ENCODE results near the gene PLEKHO1. TPM values are rescaled to one million over a fixed set of nuclear protein-coding genes. Genes with fewer than 3 reads are reported as not detected.

The PLEKHO1 gene
- total and polyA plus RNA-seq, 2 of the 4 experiments (the other 2 are of a cell fraction) = 51.4 to 56.0 TPM

DNA sequence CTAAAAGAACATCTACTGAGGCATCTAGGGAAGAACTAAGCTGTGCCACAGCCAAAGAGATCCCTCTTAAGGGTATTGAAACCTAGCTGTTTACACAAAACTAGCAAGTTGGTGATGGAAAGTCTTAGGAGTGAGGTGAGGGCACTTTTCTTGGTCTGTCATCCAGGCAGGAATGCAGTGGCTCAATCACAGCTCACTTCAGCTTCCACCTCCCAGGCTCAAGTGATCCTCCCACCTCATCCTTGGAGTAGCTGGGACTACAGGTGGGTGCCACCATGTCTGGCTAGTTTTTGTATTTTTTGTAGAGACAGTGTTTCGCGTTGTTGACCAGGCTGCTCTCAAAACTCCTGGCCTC is 2.4 kb downstream of the PLEKHO1 start:
- Histone ChIP-seq H4K5ac (ENCODE audit: low read depth, low read length) (peak overlapping the region; percentile 71), H4K8ac (ENCODE audit: low read depth in 2 of 2, low read length in 2 of 2) (peak overlapping the region; percentile 86 to 91; a peak in 3 of 4 replicates), H2BK5ac (ENCODE audit: low read depth, low read length, poor library complexity, severe bottlenecking) (peak overlapping the region; percentile 88), H3K4me2 (ENCODE audit: low read depth, low read length) (peak overlapping the region; percentile 97), H3K27me3 (ENCODE audit: control insufficient read depth, insufficient read depth, low read length) (no peaks in the 10 kb centered on the region), H3K14ac (replicated peaks; ENCODE audit: low read depth, low read length) (peak overlapping the region; percentile 98), H2BK20ac (ENCODE audit: low read depth, low read length) (peak overlapping the region; percentile 49; the same call in 1 of the 2 replicates), H3K36me3 (ENCODE audit: control insufficient read depth, insufficient read depth, low read length) (peaks cover 49% of the 10 kb centered on the region), H2AK9ac (replicated peaks; ENCODE audit: low read depth, low read length, poor library complexity) (peak overlapping the region; percentile 33), H3K27ac (ENCODE audit: insufficient read depth, low read length) (peak overlapping the region; percentile 98), H3K79me1 (ENCODE audit: low read depth in 1 of 2, low read length in 2 of 2) (peaks cover 38 to 76% of the 10 kb centered on the region in 2 experiments), H3K9me3 (ENCODE audit: control insufficient read depth, insufficient read depth, low read length) (no peaks in the 10 kb centered on the region), H3K23ac (ENCODE audit: low read depth, low read length) (peak overlapping the region; percentile 100; the same call in 1 of the 2 replicates), H4K91ac (ENCODE audit: insufficient read depth, low read depth, low read length) (peak overlapping the region; percentile 89), H2BK15ac (ENCODE audit: low read depth, low read length) (peak overlapping the region; percentile 80; the same call in 2 of the 3 replicates), H3K56ac (ENCODE audit: extremely low read depth, insufficient read depth, low read length) (peak overlapping the region; percentile 99; the same call in 1 of the 2 replicates), H3K9me1 (ENCODE audit: insufficient read depth, low read length) (peaks cover 25% of the 10 kb centered on the region), H2BK120ac (ENCODE audit: low read depth, low read length) (peak overlapping the region; percentile 53), H4K20me1 (ENCODE audit: insufficient read depth, low read length) (peaks cover 36% of the 10 kb centered on the region), H3K4ac (ENCODE audit: low read depth, low read length) (peak overlapping the region; percentile 99), H2AFZ (replicated peaks; ENCODE audit: low read length, poor library complexity) (no peak overlapping the region), H3K4me3 (ENCODE audit: insufficient read depth, low read depth, low read length) (peak overlapping the region; percentile 97), H2AK5ac (ENCODE audit: low read depth, low read length) (peak overlapping the region; percentile 95), H3K9ac (ENCODE audit: low read depth, low read length) (peak overlapping the region; percentile 99), H3K18ac (ENCODE audit: low read depth, low read length) (peak overlapping the region; percentile 49), H3K4me1 (ENCODE audit: control insufficient read depth, insufficient read depth, low read length) (peaks cover 31% of the 10 kb centered on the region)
- no peak for ATAC-seq (ENCODE audit: low read depth)
- intact Hi-C loops (cut with micrococcal nuclease) = no loop called here
- ChIA-PET POLR2A (ENCODE audit: unreplicated experiment) (interaction anchor here (0.8 to 1.8 kb wide), 4 partner anchors 10 to 264 kb away, joined by 3 to 7 read pairs (median 4); a partner anchor contains a TSS), CTCF (interaction anchor here (0.6 to 1.0 kb wide), 2 partner anchors 14 to 35 kb away, joined by 3 to 7 read pairs; no protein-coding TSS in a partner anchor)
- no TSS peak for BruUV-seq (replicated peaks)
- WGBS, 2 experiments (ENCODE audit: extremely low coverage in 2 of 2, insufficient read length in 1 of 2) = no CpG with 5 or more reads among the region's 2 CpGs
- no peak for DNase-seq
- in situ Hi-C loops (cut with MboI; ENCODE audit: low sequenced_read_pairs) = no loop called here
- no peak for TF ChIP-seq RAD21 (IDR thresholded peaks at IDR 0.05; ENCODE audit: low read length)
- no peak for TF ChIP-seq SMC3 (IDR thresholded peaks at IDR 0.05; ENCODE audit: low read depth, low read length)
- no peak for TF ChIP-seq CHD1 (IDR thresholded peaks at IDR 0.05; ENCODE audit: low read depth, low read length)
- TF ChIP-seq, protein P1, sequence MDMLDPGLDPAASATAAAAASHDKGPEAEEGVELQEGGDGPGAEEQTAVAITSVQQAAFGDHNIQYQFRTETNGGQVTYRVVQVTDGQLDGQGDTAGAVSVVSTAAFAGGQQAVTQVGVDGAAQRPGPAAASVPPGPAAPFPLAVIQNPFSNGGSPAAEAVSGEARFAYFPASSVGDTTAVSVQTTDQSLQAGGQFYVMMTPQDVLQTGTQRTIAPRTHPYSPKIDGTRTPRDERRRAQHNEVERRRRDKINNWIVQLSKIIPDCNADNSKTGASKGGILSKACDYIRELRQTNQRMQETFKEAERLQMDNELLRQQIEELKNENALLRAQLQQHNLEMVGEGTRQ (IDR thresholded peaks at IDR 0.05; ENCODE audit: low read depth, low read length) = no peak
- no peak for TF ChIP-seq POLR2A (IDR thresholded peaks at IDR 0.05; ENCODE audit: low read depth, low read length)
- TF ChIP-seq BHLHE40 (IDR thresholded peaks at IDR 0.05; ENCODE audit: low read depth, low read length) = no peak
- TF ChIP-seq MAFK (IDR thresholded peaks at IDR 0.05; ENCODE audit: low read depth, low read length) = no peak
- TF ChIP-seq NFE2L2 (IDR thresholded peaks at IDR 0.05; ENCODE audit: low read depth, low read length) = no peak
- no peak for TF ChIP-seq MAZ (IDR thresholded peaks at IDR 0.05; ENCODE audit: borderline replicate concordance, low read depth, low read length)
- no peak for TF ChIP-seq RFX5 (IDR thresholded peaks at IDR 0.05; ENCODE audit: low read depth, low read length)
- no peak for TF ChIP-seq CEBPB (IDR thresholded peaks at IDR 0.05; ENCODE audit: low read depth, low read length)
- no peak for TF ChIP-seq FOS (IDR thresholded peaks at IDR 0.05; ENCODE audit: low read depth, low read length)
- TF ChIP-seq MXI1 (IDR thresholded peaks at IDR 0.05; ENCODE audit: borderline replicate concordance, low read depth, low read length) = no peak
- TF ChIP-seq, protein P2, sequence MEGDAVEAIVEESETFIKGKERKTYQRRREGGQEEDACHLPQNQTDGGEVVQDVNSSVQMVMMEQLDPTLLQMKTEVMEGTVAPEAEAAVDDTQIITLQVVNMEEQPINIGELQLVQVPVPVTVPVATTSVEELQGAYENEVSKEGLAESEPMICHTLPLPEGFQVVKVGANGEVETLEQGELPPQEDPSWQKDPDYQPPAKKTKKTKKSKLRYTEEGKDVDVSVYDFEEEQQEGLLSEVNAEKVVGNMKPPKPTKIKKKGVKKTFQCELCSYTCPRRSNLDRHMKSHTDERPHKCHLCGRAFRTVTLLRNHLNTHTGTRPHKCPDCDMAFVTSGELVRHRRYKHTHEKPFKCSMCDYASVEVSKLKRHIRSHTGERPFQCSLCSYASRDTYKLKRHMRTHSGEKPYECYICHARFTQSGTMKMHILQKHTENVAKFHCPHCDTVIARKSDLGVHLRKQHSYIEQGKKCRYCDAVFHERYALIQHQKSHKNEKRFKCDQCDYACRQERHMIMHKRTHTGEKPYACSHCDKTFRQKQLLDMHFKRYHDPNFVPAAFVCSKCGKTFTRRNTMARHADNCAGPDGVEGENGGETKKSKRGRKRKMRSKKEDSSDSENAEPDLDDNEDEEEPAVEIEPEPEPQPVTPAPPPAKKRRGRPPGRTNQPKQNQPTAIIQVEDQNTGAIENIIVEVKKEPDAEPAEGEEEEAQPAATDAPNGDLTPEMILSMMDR (conservative IDR thresholded peaks at IDR 0.05; ENCODE audit: low read depth, low read length) = no peak
- TF ChIP-seq, protein P3, sequence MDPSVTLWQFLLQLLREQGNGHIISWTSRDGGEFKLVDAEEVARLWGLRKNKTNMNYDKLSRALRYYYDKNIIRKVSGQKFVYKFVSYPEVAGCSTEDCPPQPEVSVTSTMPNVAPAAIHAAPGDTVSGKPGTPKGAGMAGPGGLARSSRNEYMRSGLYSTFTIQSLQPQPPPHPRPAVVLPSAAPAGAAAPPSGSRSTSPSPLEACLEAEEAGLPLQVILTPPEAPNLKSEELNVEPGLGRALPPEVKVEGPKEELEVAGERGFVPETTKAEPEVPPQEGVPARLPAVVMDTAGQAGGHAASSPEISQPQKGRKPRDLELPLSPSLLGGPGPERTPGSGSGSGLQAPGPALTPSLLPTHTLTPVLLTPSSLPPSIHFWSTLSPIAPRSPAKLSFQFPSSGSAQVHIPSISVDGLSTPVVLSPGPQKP (IDR thresholded peaks at IDR 0.05; ENCODE audit: borderline replicate concordance, low read depth, low read length) = no peak
- no peak for TF ChIP-seq RCOR1 (IDR thresholded peaks at IDR 0.05; ENCODE audit: insufficient replicate concordance, low read length)
- dilution Hi-C loops (cut with HindIII; ENCODE audit: low sequenced_read_pairs, unreplicated experiment) = no loop called here
